ENCODE results near the gene EIF2AK2.

Gene EIF2AK2

GRCh38 chr2:37059841-37060240 is 96.9 kb downstream of the EIF2AK2 start:
- no peak for TF ChIP-seq CTCF (IDR thresholded peaks at IDR 0.05; ENCODE audit: control insufficient read depth, insufficient read depth, low read depth, low read length, missing control alignments)
- DNase-seq (ENCODE audit: low read depth), result no peak
- no peak overlapping the region for H3K4me3 ChIP-seq (ENCODE audit: control insufficient read depth, low read depth, low read length)

- TF ChIP-seq CTCF (IDR thresholded peaks at IDR 0.05; ENCODE audit: control insufficient read depth, insufficient read depth, low read depth, low read length, missing control alignments), result no peak
- no peak for DNase-seq (ENCODE audit: low read depth)
- no peak overlapping the region for H3K4me3 ChIP-seq (ENCODE audit: control insufficient read depth, low read depth, low read length)
These were observed 104.0 kb downstream of the EIF2AK2 start for GRCh38 chr2:37052600-37053332.
